GM23338 (cell line): Measurements from ENCODE around the gene MUC5AC. TPM values are rescaled to one million over a fixed set of nuclear protein-coding genes. Genes with fewer than 3 reads are reported as not detected.

ENCODE experiments used
- ATAC-seq: fragments of 200-7000 bp; cut with Tn5 transposase; 3 replicates; pipeline ENCODE4 v1.9.1; 2020
- DNase-seq: peaks from one replicate; pipeline ENCODE4 v3.0.0-alpha.2; 2015; ENCODE audit warnings: low spot score
- H2AFZ ChIP-seq: fragments of 200-600 bp; sonication (generic); 2 replicates; pipeline ENCODE4 v1.8.0; 2016; ENCODE audit warnings: antibody characterized with exemption, mild to moderate bottlenecking, moderate library complexity
- H3F3A ChIP-seq: fragments of 200-600 bp; sonication (generic); replicated peaks from 2 replicates; pipeline ENCODE4 v1.8.0; 2017; ENCODE audit warnings: antibody characterized with exemption, mixed run types, low read depth
- H3K27ac ChIP-seq: fragments of 200-600 bp; sonication (generic); 2 replicates; pipeline ENCODE4 v1.6.1; 2016; ENCODE audit warnings: low read depth
- H3K27me3 ChIP-seq: fragments of 200-600 bp; sonication (generic); 2 replicates; pipeline ENCODE4 v1.8.0; 2016; ENCODE audit warnings: mild to moderate bottlenecking, mixed run types, moderate library complexity; ENCODE audit not compliant: insufficient read depth
- H3K36me3 ChIP-seq: fragments of 200-600 bp; sonication (generic); 2 replicates; pipeline ENCODE4 v1.8.0; 2016; ENCODE audit warnings: mild to moderate bottlenecking; ENCODE audit not compliant: insufficient read depth
- H3K4me1 ChIP-seq: fragments of 200-600 bp; sonication (generic); 2 replicates; pipeline ENCODE4 v1.8.0; 2016; ENCODE audit warnings: mild to moderate bottlenecking, moderate library complexity; ENCODE audit not compliant: insufficient read depth
- H3K4me2 ChIP-seq: fragments of 200-600 bp; sonication (generic); 2 replicates; pipeline ENCODE4 v1.7.1; 2017; ENCODE audit warnings: mixed run types
- H3K4me3 ChIP-seq: fragments of 200-600 bp; sonication (generic); 2 replicates; pipeline ENCODE4 v1.6.1; 2016; ENCODE audit warnings: mixed run types
- H3K79me2 ChIP-seq: fragments of 200-600 bp; sonication (generic); replicated peaks from 2 replicates; pipeline ENCODE4 v1.8.0; 2017; ENCODE audit warnings: mild to moderate bottlenecking; ENCODE audit not compliant: insufficient read depth
- H3K9me2 ChIP-seq: fragments of 200-600 bp; sonication (generic); 2 replicates; pipeline ENCODE4 v1.8.0; 2017; ENCODE audit not compliant: insufficient read depth
- H4K20me1 ChIP-seq: fragments of 200-600 bp; sonication (generic); replicated peaks from 2 replicates; pipeline ENCODE4 v1.8.0; 2017; ENCODE audit warnings: mild to moderate bottlenecking; ENCODE audit not compliant: insufficient read depth
- H3K27ac Mint-ChIP-seq: 2 replicates; pipeline ENCODE4 v1.8.0; 2020; ENCODE audit warnings: inconsistent platforms, mild to moderate bottlenecking, moderate library complexity, mixed read lengths
- H3K27me3 Mint-ChIP-seq: 3 replicates; pipeline ENCODE4 v1.8.0; 2022; ENCODE audit warnings: low read depth, mild to moderate bottlenecking, moderate library complexity, mixed read lengths, inconsistent platforms; ENCODE audit not compliant: insufficient read depth, poor library complexity
- H3K36me3 Mint-ChIP-seq: 3 replicates; pipeline ENCODE4 v1.8.0; 2021; ENCODE audit warnings: low read depth, mild to moderate bottlenecking, inconsistent platforms, moderate library complexity, mixed read lengths
- H3K4me1 Mint-ChIP-seq: 3 replicates; pipeline ENCODE4 v1.8.0; 2020; ENCODE audit warnings: mild to moderate bottlenecking, inconsistent platforms, mixed read lengths
- H3K4me3 Mint-ChIP-seq: 3 replicates; pipeline ENCODE4 v1.8.0; 2021; ENCODE audit warnings: moderate library complexity, mild to moderate bottlenecking, inconsistent platforms, mixed read lengths
- H3K9me3 Mint-ChIP-seq: 3 replicates; pipeline ENCODE4 v1.8.0; 2020; ENCODE audit warnings: moderate library complexity, mild to moderate bottlenecking, inconsistent platforms, mixed read lengths
- CREB1 ChIP-seq: fragments of 250-450 bp; sonication (Bioruptor Pico); IDR thresholded peaks from 2 replicates; pipeline ENCODE4 v1.5.0; 2020; ENCODE audit warnings: low read depth, mild to moderate bottlenecking, moderate library complexity
- CTCF ChIP-seq, 2 experiments: fragments of 200-600 bp in 1 of 2; sonication (generic) in 1 of 2; conservative IDR thresholded peaks; 2 replicates each; pipeline versions ENCODE4 v1.5.1 to v1.6.1; 2016 to 2017; ENCODE audit warnings: antibody characterized with exemption in 2 of 2, low read depth in 2 of 2, mild to moderate bottlenecking in 2 of 2, moderate library complexity in 1 of 2
- ETS1 ChIP-seq: IDR thresholded peaks from 2 replicates; pipeline ENCODE4 v1.6.1; 2016; ENCODE audit warnings: antibody characterized with exemption
- REST ChIP-seq: IDR thresholded peaks from one replicate; pipeline ENCODE4 v1.6.1; 2018; ENCODE audit warnings: antibody characterized with exemption; ENCODE audit not compliant: unreplicated experiment
- STAT1 ChIP-seq: IDR thresholded peaks from one replicate; pipeline ENCODE4 v1.6.1; 2016; ENCODE audit warnings: antibody characterized with exemption; ENCODE audit not compliant: unreplicated experiment
- polyA plus RNA-seq: library from polyadenylated mRNA; unstranded; fragments of >200 nt; fragmentation: Nextera tagmentation; extraction: Ambion mirVana; gene quantifications from 2 replicates; pipeline ENCODE4 v1.2.1, GENCODE V29; 2016
- total RNA-seq: library from RNA; depleted of rRNA; stranded (reverse); fragments of >200 nt; shearing (Covaris generic); gene quantifications from 2 replicates; pipeline ENCODE4 v1.2.3, GENCODE V29; 2014

MUC5AC gene
- total and polyA plus RNA-seq, 2 experiments from 2014 or later, result not detected

GRCh38 chr11:1120532-1121330 lies 37.0 kb upstream of the MUC5AC start (continued):
- no peak for TF ChIP-seq REST

- H3K36me3 Mint-ChIP-seq, result no peaks in the 10 kb centered on the region
Observed at GRCh38 chr11:1121331-1121812, 36.4 kb upstream of the MUC5AC start.

More at GRCh38 chr11:1121331-1121812, 36.4 kb upstream of the MUC5AC start:
- H3K4me1 ChIP-seq, result no peaks in the 10 kb centered on the region
- no peaks in the 10 kb centered on the region for H3K79me2 ChIP-seq
- H3K4me3 ChIP-seq, result no peak overlapping the region
- ATAC-seq (no peak), DNase-seq (no peak)
- peaks cover 13% of the 10 kb centered on the region for H3K27me3 Mint-ChIP-seq
- H3K27ac ChIP-seq, result no peak overlapping the region
- TF ChIP-seq REST (no peak), CTCF (conservative IDR thresholded peaks at IDR 0.05; ENCODE audit: low read depth in 2 of 2) (no peak), CREB1 (CRISPR knock-in tag) (no peak), STAT1 (no peak), ETS1 (no peak)
- H3K4me3 Mint-ChIP-seq, result no peak overlapping the region
- H3K36me3 ChIP-seq, result no peaks in the 10 kb centered on the region
- H3K27ac Mint-ChIP-seq, result no peak overlapping the region
- H3K9me2 ChIP-seq, result no peaks in the 10 kb centered on the region
- no peaks in the 10 kb centered on the region for H3K27me3 ChIP-seq
- no peaks in the 10 kb centered on the region for H4K20me1 ChIP-seq
- H3F3A ChIP-seq, result no peaks in the 10 kb centered on the region
- no peaks in the 10 kb centered on the region for H3K4me1 Mint-ChIP-seq
- H3K4me2 ChIP-seq, result no peak overlapping the region
- no peak overlapping the region for H2AFZ ChIP-seq
- no peaks in the 10 kb centered on the region for H3K9me3 Mint-ChIP-seq
